GM21737 (cell line): ENCODE data around the gene PTPRZ1.

Experiments used
- ATAC-seq: cut with Tn5 transposase; IDR thresholded peaks from one replicate; pipeline ENCODE4 v1.9.1; 2021; ENCODE audit warnings: mild to moderate bottlenecking, moderate library complexity; ENCODE audit not compliant: unreplicated experiment

PTPRZ1 gene

GRCh38 chr7:122038904-122039303 lies 165.9 kb downstream of the PTPRZ1 start:
- ATAC-seq: no peak

GRCh38 chr7:122040147-122040546 lies 167.2 kb downstream of the PTPRZ1 start:
- no peak for ATAC-seq

- ATAC-seq: no peak
Observed at GRCh38 chr7:122046402-122046801, 173.4 kb downstream of the PTPRZ1 start.

- ATAC-seq: no peak
Observed at GRCh38 chr7:122054393-122054792, 181.4 kb downstream of the PTPRZ1 start.

GRCh38 chr7:122055073-122055472 lies 182.1 kb downstream of the PTPRZ1 start:
- no peak for ATAC-seq

GRCh38 chr7:122056977-122057376 lies 184.0 kb downstream of the PTPRZ1 start:
- no peak for ATAC-seq

GRCh38 chr7:122059542-122059941 lies 186.6 kb downstream of the PTPRZ1 start:
- ATAC-seq: no peak

- no peak for ATAC-seq
Observed at GRCh38 chr7:122063146-122063545, 190.2 kb downstream of the PTPRZ1 start.

- ATAC-seq: no peak
Observed at GRCh38 chr7:122064971-122065370, 192.0 kb downstream of the PTPRZ1 start.

- ATAC-seq: no peak
Observed at GRCh38 chr7:122067077-122067476, 194.1 kb downstream of the PTPRZ1 start.

GRCh38 chr7:122068046-122068445 lies 195.1 kb downstream of the PTPRZ1 start:
- no peak for ATAC-seq

GRCh38 chr7:122068999-122069398 lies 196.0 kb downstream of the PTPRZ1 start:
- ATAC-seq: no peak

GRCh38 chr7:122070062-122070461 lies 197.1 kb downstream of the PTPRZ1 start:
- no peak for ATAC-seq

- ATAC-seq: no peak
Observed at GRCh38 chr7:122070834-122071233, 197.9 kb downstream of the PTPRZ1 start.

- ATAC-seq: no peak
Observed at GRCh38 chr7:122072272-122072671, 199.3 kb downstream of the PTPRZ1 start.

- no peak for ATAC-seq
Observed at GRCh38 chr7:122072924-122073599, 200.1 kb downstream of the PTPRZ1 start.

GRCh38 chr7:122073635-122074034 lies 200.7 kb downstream of the PTPRZ1 start:
- ATAC-seq: no peak

- ATAC-seq: no peak
Observed at GRCh38 chr7:122082160-122082559, 209.2 kb downstream of the PTPRZ1 start.

GRCh38 chr7:122082670-122083069 lies 209.7 kb downstream of the PTPRZ1 start:
- no peak for ATAC-seq

GRCh38 chr7:122092964-122093797 lies 220.2 kb downstream of the PTPRZ1 start:
- peak; percentile 88 for ATAC-seq

- no peak for ATAC-seq
Observed at GRCh38 chr7:122094549-122094948, 221.6 kb downstream of the PTPRZ1 start.

- no peak for ATAC-seq
Observed at GRCh38 chr7:122095642-122096041, 222.7 kb downstream of the PTPRZ1 start.
